Activated naive CD4-positive, alpha-beta T cell treated with anti-CD3 and anti-CD28 coated beads, Interleukin-2, amount 50 U/mL, for 72 hours (primary cell): Measurements from ENCODE around the gene ZNF418. TPM values are rescaled to one million over a fixed set of nuclear protein-coding genes. Genes with fewer than 3 reads are reported as not detected.
"Not testable (repeated sequence)": the region's sequence is repeated elsewhere in the genome, so short reads cannot be mapped to it uniquely, and the experiment has no call there.

Experiments
- ATAC-seq, 2 donors: fragments of 150-1000 bp; cut with Tn5 transposase; 2 replicates each; pipeline ENCODE4 v1.10.0; 2021; ENCODE audit warnings: mild to moderate bottlenecking in 2 of 2, moderate library complexity in 2 of 2
- DNase-seq, 2 donors: peaks; one replicate each; pipeline ENCODE4 v3.0.0; 2021 to 2022; ENCODE audit warnings: low spot score in 2 of 2
- H3K27ac Mint-ChIP-seq, 2 donors: one replicate each; pipeline ENCODE4 v1.8.0; 2022; ENCODE audit warnings: mild to moderate bottlenecking in 2 of 2, mixed read lengths in 2 of 2
- H3K36me3 Mint-ChIP-seq, 2 donors: one replicate each; pipeline ENCODE4 v1.8.0; 2022; ENCODE audit warnings: mixed read lengths in 2 of 2
- H3K9me3 Mint-ChIP-seq, 2 donors: one replicate each; pipeline ENCODE4 v1.8.0; 2022; ENCODE audit warnings: mixed read lengths in 2 of 2
- total RNA-seq, 2 donors: library from RNA; stranded (reverse); gene quantifications; one replicate each; pipeline ENCODE4 v1.2.3, GENCODE V29; 2022

Gene ZNF418
- total RNA-seq, 2 donors from 2014 or later = 2.4 to 3.1 TPM

GRCh38 chr19:57914531-57914930 lies 20.7 kb downstream of the ZNF418 start:
- H3K36me3 Mint-ChIP-seq = peaks cover 81 to 83% of the 10 kb centered on the region in 2 donors
- DNase-seq (no peak), ATAC-seq (no peak)
- peak overlapping the region in 1 of 2 donors; percentile 61 for H3K27ac Mint-ChIP-seq
- H3K9me3 Mint-ChIP-seq = peaks cover 31 to 51% of the 10 kb centered on the region in 2 donors

GRCh38 chr19:57907394-57907793 lies 27.8 kb downstream of the ZNF418 start:
- ATAC-seq = no peak
- no peak overlapping the region for H3K27ac Mint-ChIP-seq
- H3K9me3 Mint-ChIP-seq = peaks cover 39% of the 10 kb centered on the region in 2 donors
- DNase-seq = no peak
- peaks cover 70 to 81% of the 10 kb centered on the region in 2 donors for H3K36me3 Mint-ChIP-seq

GRCh38 chr19:57905258-57905657 lies 29.9 kb downstream of the ZNF418 start:
- Mint-ChIP-seq H3K9me3 (peaks cover 29 to 30% of the 10 kb centered on the region in 2 donors), H3K27ac (no peak overlapping the region), H3K36me3 (peaks cover 50 to 78% of the 10 kb centered on the region in 2 donors)
- no peak for ATAC-seq
- no peak for DNase-seq

- no peak for DNase-seq
- H3K9me3 Mint-ChIP-seq = peaks cover 29 to 30% of the 10 kb centered on the region in 2 donors
- peaks cover 38 to 70% of the 10 kb centered on the region in 2 donors for H3K36me3 Mint-ChIP-seq
- ATAC-seq = no peak
- peak overlapping the region in 1 of 2 donors; percentile 35 for H3K27ac Mint-ChIP-seq
Measured at GRCh38 chr19:57903618-57904184, 31.5 kb downstream of the ZNF418 start.

- no peak for DNase-seq
- ATAC-seq = no peak
- Mint-ChIP-seq H3K36me3 (peaks cover 29 to 72% of the 10 kb centered on the region in 2 donors), H3K27ac (no peak overlapping the region), H3K9me3 (peaks cover 22 to 40% of the 10 kb centered on the region in 2 donors)
Measured at GRCh38 chr19:57900311-57900710, 34.9 kb downstream of the ZNF418 start.

- not testable (repeated sequence) for H3K27ac Mint-ChIP-seq, ATAC-seq, DNase-seq
- Mint-ChIP-seq H3K9me3 (peaks cover 21 to 38% of the 10 kb centered on the region in 2 donors), H3K36me3 (peaks cover 36 to 61% of the 10 kb centered on the region in 2 donors)
Measured at GRCh38 chr19:57890706-57891105, 44.5 kb downstream of the ZNF418 start.

GRCh38 chr19:57888560-57889231 lies 46.5 kb downstream of the ZNF418 start, which contains the start of gene ZNF814:
Gene ZNF814, minus strand, starts transcription at chr19:57889037. Its CDS starts 235 bp downstream, at chr19:57888802.
- DNase-seq = peak; percentile 78
- H3K36me3 Mint-ChIP-seq = peaks cover 46 to 78% of the 10 kb centered on the region in 2 donors
- ATAC-seq = peak; percentile 94 to 97
- H3K9me3 Mint-ChIP-seq = peaks cover 21 to 35% of the 10 kb centered on the region in 2 donors
- H3K27ac Mint-ChIP-seq = peak within 1 kb of the TSS; percentile 97 to 99

GRCh38 chr19:57888107-57888559 lies 47.1 kb downstream of the ZNF418 start:
- DNase-seq = no peak
- no peak for ATAC-seq
- Mint-ChIP-seq H3K27ac (peak overlapping the region; percentile 97 to 99), H3K9me3 (peaks cover 21 to 35% of the 10 kb centered on the region in 2 donors), H3K36me3 (peaks cover 51 to 83% of the 10 kb centered on the region in 2 donors)

GRCh38 chr19:57887195-57887941 lies 47.8 kb downstream of the ZNF418 start:
- Mint-ChIP-seq H3K36me3 (peaks cover 59 to 88% of the 10 kb centered on the region in 2 donors), H3K27ac (peak overlapping the region in 1 of 2 donors; percentile 99), H3K9me3 (peaks cover 21 to 35% of the 10 kb centered on the region in 2 donors)
- ATAC-seq (no peak), DNase-seq (no peak)

GRCh38 chr19:57886046-57886445 lies 49.2 kb downstream of the ZNF418 start:
- DNase-seq (no peak), ATAC-seq (no peak)
- H3K27ac Mint-ChIP-seq = no peak overlapping the region
- H3K36me3 Mint-ChIP-seq = peaks cover 59 to 81% of the 10 kb centered on the region in 2 donors
- peaks cover 21 to 30% of the 10 kb centered on the region in 2 donors for H3K9me3 Mint-ChIP-seq

- DNase-seq, ATAC-seq, H3K27ac Mint-ChIP-seq: not testable (repeated sequence)
- Mint-ChIP-seq H3K9me3 (peaks cover 37 to 48% of the 10 kb centered on the region in 2 donors), H3K36me3 (peaks cover 86 to 93% of the 10 kb centered on the region in 2 donors)
Measured at GRCh38 chr19:57873883-57874799, 61.1 kb downstream of the ZNF418 start.

- no peak for DNase-seq
- Mint-ChIP-seq H3K9me3 (peaks cover 34 to 48% of the 10 kb centered on the region in 2 donors), H3K27ac (no peak overlapping the region), H3K36me3 (peaks cover 78 to 93% of the 10 kb centered on the region in 2 donors)
- no peak for ATAC-seq
Measured at GRCh38 chr19:57872450-57872849, 62.8 kb downstream of the ZNF418 start.

Other genes starting within 250 kb of the ZNF418 start
- gene ZNF154, start 226.2 kb downstream of the ZNF418 start, total RNA-seq = 1 to 10 TPM in 1 of 2 donors, under 1 TPM in 1; 0.62 to 2.1 TPM
- gene ZNF671, start 207.8 kb downstream of the ZNF418 start, total RNA-seq = 1 to 10 TPM; 7.1 to 7.5 TPM
- gene ZNF776, start 188.6 kb downstream of the ZNF418 start, total RNA-seq = 1 to 10 TPM; 7.3 to 9.6 TPM
- 10 to 100 TPM; 16.1 to 21.3 TPM for gene ZNF586, start 165.7 kb downstream of the ZNF418 start, total RNA-seq
- 1 to 10 TPM; 6.2 to 7.1 TPM for gene ZNF552, start 120.5 kb downstream of the ZNF418 start, total RNA-seq
- gene ZNF587B, start 105.1 kb downstream of the ZNF418 start, total RNA-seq = 10 to 100 TPM in 1 of 2 donors, 1 to 10 TPM in 1; 9.2 to 20.9 TPM
- 10 to 100 TPM; 28.7 to 36.6 TPM for gene ZNF587, start 85.5 kb downstream of the ZNF418 start, total RNA-seq
- gene ZNF814, start 46.4 kb downstream of the ZNF418 start, total RNA-seq = 10 to 100 TPM; 12.1 to 18.1 TPM
- 10 to 100 TPM; 13.7 to 16.8 TPM for gene ZNF417, start 18.8 kb downstream of the ZNF418 start, total RNA-seq
- 1 to 10 TPM; 5.0 to 6.0 TPM for gene ZNF256, start 12.3 kb upstream of the ZNF418 start, total RNA-seq
- gene C19orf18, start 39.1 kb upstream of the ZNF418 start, total RNA-seq = under 1 TPM in 1 of 2 donors, not detected in 1; 0.56 TPM
- 1 to 10 TPM; 3.2 to 9.1 TPM for gene ZNF606, start 67.4 kb upstream of the ZNF418 start, total RNA-seq
- not detected for gene ZSCAN1, start 98.6 kb upstream of the ZNF418 start, total RNA-seq
- gene ZNF135, start 123.9 kb upstream of the ZNF418 start, total RNA-seq = under 1 TPM; 0.58 to 0.82 TPM
- 10 to 100 TPM; 22.8 to 25.6 TPM for gene ZSCAN18, start 162.8 kb upstream of the ZNF418 start, total RNA-seq
- 1 to 10 TPM; 3.6 to 8.1 TPM for gene ZNF329, start 215.4 kb upstream of the ZNF418 start, total RNA-seq
- 10 to 100 TPM; 19.8 to 34.1 TPM for gene ZNF274, start 247.7 kb upstream of the ZNF418 start, total RNA-seq